AG04450 (cell line): ENCODE data around the gene SAMD4A. TPM values are rescaled to one million over a fixed set of nuclear protein-coding genes. Genes with fewer than 3 reads are reported as not detected.

Experiments
- CTCF ChIA-PET: fragments of 300-600, 350-600 bp; formaldehyde crosslinking; extraction: SDS; loops from one replicate; lab custom pipeline; 2022; ENCODE audit warnings: antibody characterized with exemption, inconsistent platforms; lab: Charles Lee
- POLR2A ChIA-PET: fragments of 350-600 bp; formaldehyde crosslinking; extraction: SDS; loops from one replicate; lab custom pipeline; 2021; ENCODE audit warnings: antibody characterized with exemption, inconsistent platforms; lab: Yijun Ruan, JAX
- DNase-seq: peaks from one replicate; pipeline ENCODE4 v3.0.0-alpha.2; 2011; ENCODE audit warnings: low read depth, low spot score
- H3K27ac ChIP-seq: one replicate; pipeline ENCODE4 v1.5.1; 2012; ENCODE audit warnings: low read depth, low read length, control low read depth
- H3K27me3 ChIP-seq: one replicate; pipeline ENCODE4 v1.6.0; 2012; ENCODE audit warnings: low read length; ENCODE audit not compliant: control insufficient read depth, insufficient read depth
- H3K4me3 ChIP-seq: 2 replicates; pipeline ENCODE4 v1.5.1; 2011; ENCODE audit warnings: mild to moderate bottlenecking, low read depth, low read length, control low read depth
- H3K9me3 ChIP-seq: 2 replicates; pipeline ENCODE4 v1.5.1; 2012; ENCODE audit warnings: low read length; ENCODE audit not compliant: control insufficient read depth, insufficient read depth
- polyA plus RNA-seq: library from polyadenylated mRNA; depleted of rRNA; stranded (reverse); fragments of >200 nt; gene quantifications from 2 replicates; pipeline ENCODE4 v1.2.3, GENCODE V29; 2011
- TF ChIP-seq, protein P1 (sequence below): IDR thresholded peaks from 2 replicates; pipeline ENCODE4 v1.5.1; 2011; ENCODE audit warnings: low read depth, low read length, control low read depth, inconsistent platforms

Gene SAMD4A
- polyA plus RNA-seq, 1 experiment = 12.7 TPM

DNA sequence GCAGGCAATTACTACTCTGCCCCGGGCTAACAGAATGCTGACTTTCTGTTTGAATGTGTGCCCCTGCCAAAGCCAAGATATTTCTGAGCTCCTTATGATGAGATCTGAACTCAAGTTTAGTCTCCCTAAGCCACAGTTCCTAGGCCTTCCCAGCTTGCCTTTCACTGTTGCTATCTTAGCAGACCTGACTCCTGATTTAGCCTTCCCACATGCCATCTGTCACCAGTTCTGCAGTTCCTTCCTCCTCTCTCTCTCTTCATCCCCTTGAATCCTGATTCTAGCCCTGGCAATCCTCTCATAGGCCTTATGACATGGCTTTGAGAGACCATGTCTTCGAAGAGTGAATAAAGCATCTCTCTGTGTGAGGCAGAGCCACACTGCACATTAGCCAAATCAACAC, 12.5 kb upstream of the SAMD4A start:
- CTCF ChIA-PET = interaction anchor here (1.0 to 2.1 kb wide), 2 partner anchors 10 to 220 kb away, joined by 3 to 12 read pairs; no protein-coding TSS in a partner anchor
- TF ChIP-seq, protein P1, sequence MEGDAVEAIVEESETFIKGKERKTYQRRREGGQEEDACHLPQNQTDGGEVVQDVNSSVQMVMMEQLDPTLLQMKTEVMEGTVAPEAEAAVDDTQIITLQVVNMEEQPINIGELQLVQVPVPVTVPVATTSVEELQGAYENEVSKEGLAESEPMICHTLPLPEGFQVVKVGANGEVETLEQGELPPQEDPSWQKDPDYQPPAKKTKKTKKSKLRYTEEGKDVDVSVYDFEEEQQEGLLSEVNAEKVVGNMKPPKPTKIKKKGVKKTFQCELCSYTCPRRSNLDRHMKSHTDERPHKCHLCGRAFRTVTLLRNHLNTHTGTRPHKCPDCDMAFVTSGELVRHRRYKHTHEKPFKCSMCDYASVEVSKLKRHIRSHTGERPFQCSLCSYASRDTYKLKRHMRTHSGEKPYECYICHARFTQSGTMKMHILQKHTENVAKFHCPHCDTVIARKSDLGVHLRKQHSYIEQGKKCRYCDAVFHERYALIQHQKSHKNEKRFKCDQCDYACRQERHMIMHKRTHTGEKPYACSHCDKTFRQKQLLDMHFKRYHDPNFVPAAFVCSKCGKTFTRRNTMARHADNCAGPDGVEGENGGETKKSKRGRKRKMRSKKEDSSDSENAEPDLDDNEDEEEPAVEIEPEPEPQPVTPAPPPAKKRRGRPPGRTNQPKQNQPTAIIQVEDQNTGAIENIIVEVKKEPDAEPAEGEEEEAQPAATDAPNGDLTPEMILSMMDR = no peak
- no peak overlapping the region for H3K4me3 ChIP-seq
- H3K27me3 ChIP-seq = no peaks in the 10 kb centered on the region
- H3K9me3 ChIP-seq = no peaks in the 10 kb centered on the region
- POLR2A ChIA-PET = no interaction called here
- DNase-seq = no peak
- no peak overlapping the region for H3K27ac ChIP-seq

DNA sequence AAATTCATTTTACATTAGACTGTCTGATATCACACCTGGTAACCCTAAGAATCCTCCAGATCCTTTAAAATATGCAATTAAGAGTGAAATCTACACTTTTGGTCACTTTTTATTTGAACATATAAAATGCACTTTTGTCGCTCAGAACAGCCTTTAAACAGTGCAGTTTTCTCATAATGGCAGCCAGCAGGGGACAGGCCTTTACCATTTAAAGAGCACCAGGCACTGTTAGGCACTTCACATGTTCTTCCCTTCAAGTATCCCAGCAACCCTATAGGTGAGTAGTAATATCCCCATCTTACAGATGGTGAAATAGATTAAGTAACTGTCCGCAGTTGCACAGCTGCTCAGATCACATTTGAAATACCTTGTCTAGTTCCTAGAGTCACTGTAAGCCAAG, 11.3 kb upstream of the SAMD4A start:
- ChIA-PET CTCF (no interaction called here), POLR2A (no interaction called here)
- H3K9me3 ChIP-seq = no peaks in the 10 kb centered on the region
- H3K4me3 ChIP-seq = no peak overlapping the region
- TF ChIP-seq, protein P1 = peak; percentile 36; the same call in 1 of the 2 replicates
- DNase-seq = no peak
- no peak overlapping the region for H3K27ac ChIP-seq
- no peaks in the 10 kb centered on the region for H3K27me3 ChIP-seq

DNA sequence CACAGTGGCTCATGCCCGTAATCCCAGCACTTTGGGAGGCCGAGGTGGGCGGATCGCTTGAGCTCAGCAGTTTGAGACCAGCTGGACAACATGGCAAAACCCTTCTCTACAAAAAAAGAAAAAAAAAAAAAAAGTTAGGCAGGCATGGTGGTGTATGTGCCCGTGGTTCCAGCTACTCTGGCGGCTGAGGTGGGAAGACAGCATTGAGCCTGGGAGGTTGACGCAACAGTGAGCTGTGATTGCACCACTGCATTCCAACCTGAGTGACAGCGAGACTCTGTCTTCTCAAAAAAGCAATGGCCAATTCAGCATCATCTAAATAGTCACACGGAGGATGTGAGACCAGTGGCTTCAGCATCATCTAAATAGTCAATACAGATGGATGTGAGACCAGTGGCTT, 10.4 kb upstream of the SAMD4A start:
- Histone ChIP-seq H3K4me3 (no peak overlapping the region), H3K27me3 (no peaks in the 10 kb centered on the region), H3K9me3 (no peaks in the 10 kb centered on the region), H3K27ac (no peak overlapping the region)
- TF ChIP-seq, protein P1 = no peak
- CTCF ChIA-PET = interaction anchor here (0.7 to 1.4 kb wide), 2 partner anchors 134 to 391 kb away, joined by 3 read pairs; no protein-coding TSS in a partner anchor
- POLR2A ChIA-PET = no interaction called here
- no peak for DNase-seq

DNA sequence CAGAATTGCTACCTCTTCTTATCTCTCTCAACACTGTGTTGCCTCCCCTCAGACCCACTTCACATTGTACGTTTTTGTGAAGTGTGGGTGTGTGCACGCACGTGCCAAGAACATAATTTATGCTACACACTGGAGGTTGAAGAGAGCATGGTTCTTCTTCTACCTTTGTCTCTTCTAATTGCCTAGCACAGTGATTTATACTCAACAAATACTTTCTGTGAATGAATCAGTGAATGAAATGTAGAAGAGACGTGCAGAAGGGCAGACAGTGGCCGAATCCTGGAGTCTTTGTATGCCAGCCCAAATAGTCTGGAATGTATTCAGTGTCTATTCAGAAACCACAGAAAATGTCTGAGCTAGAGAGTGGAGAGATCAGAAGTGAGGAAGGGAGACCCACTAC, 4.6 kb upstream of the SAMD4A start:
- Histone ChIP-seq H3K9me3 (no peaks in the 10 kb centered on the region; the same call in 1 of the 2 replicates), H3K27ac (no peak overlapping the region), H3K27me3 (no peaks in the 10 kb centered on the region), H3K4me3 (no peak overlapping the region)
- POLR2A ChIA-PET = no interaction called here
- no peak for DNase-seq
- TF ChIP-seq, protein P1 = no peak
- CTCF ChIA-PET = interaction anchor here (4.4 to 8.5 kb wide), 3 partner anchors 130 to 244 kb away, joined by 90 to 186 read pairs (median 99); no protein-coding TSS in a partner anchor

DNA sequence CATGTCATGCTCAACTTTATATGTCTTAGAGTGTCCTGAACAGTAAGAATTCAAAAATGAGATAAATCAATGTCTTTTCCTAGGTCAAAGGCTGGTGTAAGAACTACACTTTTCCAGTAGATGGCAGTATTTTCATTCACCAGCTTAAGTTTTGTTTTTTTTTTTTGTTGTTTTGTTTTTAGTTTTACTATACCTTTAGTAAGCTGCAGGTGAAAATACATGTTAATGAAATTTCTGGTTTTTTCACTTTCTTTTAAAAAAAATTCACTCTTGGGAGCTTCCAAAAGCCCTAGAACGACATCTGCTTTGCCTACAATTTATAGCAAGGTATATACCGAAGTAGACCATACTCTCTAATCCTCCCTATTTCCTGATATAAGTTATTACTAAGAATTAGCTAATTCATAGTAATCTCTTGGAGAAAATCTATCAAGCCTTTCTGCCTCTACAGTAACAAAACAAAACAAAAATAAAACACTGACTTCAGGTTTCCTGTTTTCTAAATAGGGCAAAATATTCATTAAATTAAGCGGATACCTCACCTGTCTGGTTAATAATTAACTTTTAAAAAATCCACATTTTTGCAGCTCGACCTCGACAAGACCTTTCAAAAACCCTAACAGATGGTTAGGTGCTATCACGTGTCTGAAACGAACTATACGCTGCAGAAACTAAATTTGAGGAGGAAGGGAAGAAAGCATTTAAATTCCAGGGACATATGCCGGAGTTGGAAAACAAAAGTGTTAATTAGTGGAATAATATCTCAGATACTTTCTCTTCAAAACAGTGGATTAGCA, 2.7 kb upstream of the SAMD4A start:
- ChIA-PET CTCF (interaction anchor here (0.5 to 8.5 kb wide), 72 partner anchors 10 to 1030 kb away, joined by 3 to 186 read pairs (median 4); partner anchors contain the start of gene MAPK1IP1L), POLR2A (interaction anchor here (4.0 kb wide), 1 partner anchor 209 kb away, joined by 61 read pairs; no protein-coding TSS in a partner anchor)

More for the DNA sequence above, 2.7 kb upstream of the SAMD4A start:
- DNase-seq = no peak
- Histone ChIP-seq H3K4me3 (peak overlapping the region; percentile 80), H3K9me3 (no peaks in the 10 kb centered on the region; the same call in 1 of the 2 replicates), H3K27me3 (no peaks in the 10 kb centered on the region), H3K27ac (peak overlapping the region; percentile 96)
- TF ChIP-seq, protein P1 = peak; percentile 71
